ENCODE results near the gene SLC25A21.

- TF ChIP-seq CTCF (IDR thresholded peaks at IDR 0.05) (no peak), POLR2A (IDR thresholded peaks at IDR 0.05) (no peak), POLR2AphosphoS5 (IDR thresholded peaks at IDR 0.05) (no peak), EP300 (IDR thresholded peaks at IDR 0.05) (no peak)
Observed at GRCh38 chr14:36702474-36702873, 469.9 kb downstream of the SLC25A21 start.

All from suprapubic skin (tissue), 4 donors.